Ascending aorta (tissue), 2 donors: Measurements from ENCODE around the gene KLHL24. TPM values are rescaled to one million over a fixed set of nuclear protein-coding genes. Genes with fewer than 3 reads are reported as not detected.
"Not testable (repeated sequence)": the region's sequence is repeated elsewhere in the genome, so short reads cannot be mapped to it uniquely, and the experiment has no call there.

Experiments
- DNase-seq, 2 donors: peaks; one replicate each; pipeline ENCODE4 v3.0.0-alpha.2; 2019; ENCODE audit warnings: low spot score in 2 of 2
- H3K27ac ChIP-seq, 2 donors: fragments of 200-600 bp; sonication (generic); one replicate each; pipeline ENCODE4 v1.5.1; 2016 to 2017; ENCODE audit warnings: mild to moderate bottlenecking in 1 of 2
- H3K27me3 ChIP-seq: fragments of 200-600 bp; sonication (generic); one replicate; pipeline ENCODE4 v1.5.1; 2017
- H3K36me3 ChIP-seq, 2 donors: fragments of 200-600 bp; sonication (generic); one replicate each; pipeline ENCODE4 v1.5.1; 2016
- H3K4me1 ChIP-seq, 2 donors: fragments of 200-600 bp; sonication (generic); one replicate each; pipeline ENCODE4 v1.5.1; 2016 to 2017; ENCODE audit warnings: mild to moderate bottlenecking in 1 of 2
- H3K4me3 ChIP-seq, 2 donors: fragments of 200-600 bp; sonication (generic); one replicate each; pipeline ENCODE4 v1.5.1; 2016 to 2017; ENCODE audit warnings: mild to moderate bottlenecking in 1 of 2
- H3K9me3 ChIP-seq, 2 donors: fragments of 200-600 bp; sonication (generic); one replicate each; pipeline ENCODE4 v1.5.1; 2016
- CTCF ChIP-seq, 3 experiments: fragments of 200-600 bp in 2 of 3; fragments of 450-650 bp in 1 of 3; sonication (generic) in 2 of 3; IDR thresholded peaks; one replicate each; pipeline ENCODE4 v1.5.1; 2016 to 2019; ENCODE audit warnings: antibody characterized with exemption in 3 of 3, mild to moderate bottlenecking in 1 of 3, moderate library complexity in 1 of 3
- intact Hi-C: fragments of 100-400 bp; cut with DNase I; formaldehyde crosslinking; loops from one replicate; pipeline ENCODE4 v1.15.1; 2023
- total RNA-seq: library from RNA; depleted of rRNA; stranded (reverse); fragments of >200 nt; gene quantifications from one replicate; pipeline ENCODE4 v1.1.0, GENCODE V29; 2016

The KLHL24 gene
- total RNA-seq, 1 donor from 2014 or later: 26.6 TPM

GRCh38 chr3:183664913-183665381 lies 29.5 kb downstream of the KLHL24 start:
- no peak overlapping the region for H3K27ac ChIP-seq
- TF ChIP-seq CTCF (IDR thresholded peaks at IDR 0.05): no peak
- H3K4me1 ChIP-seq: no peaks in the 10 kb centered on the region
- H3K4me3 ChIP-seq: no peak overlapping the region
- peaks cover 26 to 55% of the 10 kb centered on the region in 2 donors for H3K36me3 ChIP-seq
- DNase-seq: no peak
- no peaks in the 10 kb centered on the region for H3K9me3 ChIP-seq
- no peaks in the 10 kb centered on the region for H3K27me3 ChIP-seq
- intact Hi-C loops: no loop called here

- no peak for DNase-seq
- Histone ChIP-seq H3K4me1 (no peaks in the 10 kb centered on the region), H3K9me3 (no peaks in the 10 kb centered on the region), H3K4me3 (no peak overlapping the region), H3K27ac (no peak overlapping the region), H3K36me3 (peaks cover 31 to 33% of the 10 kb centered on the region in 2 donors), H3K27me3 (no peaks in the 10 kb centered on the region)
- intact Hi-C loops: no loop called here
- no peak for TF ChIP-seq CTCF (IDR thresholded peaks at IDR 0.05)
These were observed 44.6 kb downstream of the KLHL24 start for GRCh38 chr3:183680061-183680460.

- no peak for DNase-seq
- intact Hi-C loops: no loop called here
- Histone ChIP-seq H3K36me3 (no peaks in the 10 kb centered on the region), H3K4me3 (no peak overlapping the region), H3K4me1 (no peaks in the 10 kb centered on the region), H3K9me3 (no peaks in the 10 kb centered on the region), H3K27me3 (no peaks in the 10 kb centered on the region), H3K27ac (no peak overlapping the region)
- no peak for TF ChIP-seq CTCF (IDR thresholded peaks at IDR 0.05)
These were observed 52.3 kb downstream of the KLHL24 start for GRCh38 chr3:183687705-183688104.

GRCh38 chr3:183688874-183689273 lies 53.5 kb downstream of the KLHL24 start:
- Histone ChIP-seq H3K27me3 (no peaks in the 10 kb centered on the region), H3K4me1 (no peaks in the 10 kb centered on the region), H3K4me3 (no peak overlapping the region), H3K27ac (no peak overlapping the region), H3K9me3 (no peaks in the 10 kb centered on the region), H3K36me3 (no peaks in the 10 kb centered on the region)
- no peak for DNase-seq
- TF ChIP-seq CTCF (IDR thresholded peaks at IDR 0.05): no peak
- intact Hi-C loops: no loop called here

- H3K27ac ChIP-seq, DNase-seq, intact Hi-C loops, H3K4me3 ChIP-seq, H3K9me3 ChIP-seq, H3K4me1 ChIP-seq, H3K27me3 ChIP-seq, H3K36me3 ChIP-seq: not testable (repeated sequence)
These were observed 54.2 kb downstream of the KLHL24 start for GRCh38 chr3:183689621-183690020.

- Histone ChIP-seq H3K36me3 (no peaks in the 10 kb centered on the region), H3K4me1 (no peaks in the 10 kb centered on the region), H3K27me3 (no peaks in the 10 kb centered on the region), H3K4me3 (no peak overlapping the region), H3K27ac (no peak overlapping the region), H3K9me3 (no peaks in the 10 kb centered on the region)
- TF ChIP-seq CTCF (IDR thresholded peaks at IDR 0.05): no peak
- intact Hi-C loops: no loop called here
- DNase-seq: no peak
These were observed 55.1 kb downstream of the KLHL24 start for GRCh38 chr3:183690402-183690995.
